SK-N-SH (cell line): ENCODE data around the gene SBF2.

ENCODE experiments used
- CTCF ChIP-seq: fragments of 200-600 bp; sonication (generic); IDR thresholded peaks from 2 replicates; pipeline ENCODE4 v1.6.1; 2017; ENCODE audit warnings: antibody characterized with exemption, mild to moderate bottlenecking, moderate library complexity
- EP300 ChIP-seq, 2 experiments: IDR thresholded peaks; 2 replicates each; pipeline versions ENCODE4 v1.4.0 to v1.6.1; 2012; ENCODE audit warnings: borderline replicate concordance in 1 of 2, low read depth in 1 of 2, low read length in 1 of 2
- FOXM1 ChIP-seq: IDR thresholded peaks from 2 replicates; pipeline ENCODE4 v1.4.0; 2012; ENCODE audit warnings: low read depth, mild to moderate bottlenecking
- GABPA ChIP-seq: IDR thresholded peaks from 2 replicates; pipeline ENCODE4 v1.4.0; 2012; ENCODE audit warnings: low read depth, mild to moderate bottlenecking
- JUND ChIP-seq: IDR thresholded peaks from 2 replicates; pipeline ENCODE4 v1.4.0; 2012
- POLR2AphosphoS5 ChIP-seq: IDR thresholded peaks from 2 replicates; pipeline ENCODE4 v1.6.1; 2012; ENCODE audit warnings: low read depth, low read length
- REST ChIP-seq: IDR thresholded peaks from 2 replicates; pipeline ENCODE4 v1.6.1; 2012; ENCODE audit warnings: mild to moderate bottlenecking, low read depth, low read length, moderate library complexity
- TEAD4 ChIP-seq: IDR thresholded peaks from 2 replicates; pipeline ENCODE4 v1.4.0; 2012; ENCODE audit warnings: mild to moderate bottlenecking, borderline replicate concordance; ENCODE audit not compliant: insufficient read depth
- USF2 ChIP-seq: fragments of 150-350 bp; IDR thresholded peaks from 2 replicates; pipeline ENCODE4 v1.6.1; 2017; ENCODE audit warnings: antibody characterized with exemption, low read length, low read depth, borderline replicate concordance
- YY1 ChIP-seq: IDR thresholded peaks from 2 replicates; pipeline ENCODE4 v1.4.0; 2012; ENCODE audit warnings: low read depth, mild to moderate bottlenecking
- ZBTB33 ChIP-seq: IDR thresholded peaks from 2 replicates; pipeline ENCODE4 v1.4.0; 2012; ENCODE audit warnings: low read depth, borderline replicate concordance
- TF ChIP-seq, protein P1 (sequence below): IDR thresholded peaks from 2 replicates; pipeline ENCODE4; 2012

DNA sequence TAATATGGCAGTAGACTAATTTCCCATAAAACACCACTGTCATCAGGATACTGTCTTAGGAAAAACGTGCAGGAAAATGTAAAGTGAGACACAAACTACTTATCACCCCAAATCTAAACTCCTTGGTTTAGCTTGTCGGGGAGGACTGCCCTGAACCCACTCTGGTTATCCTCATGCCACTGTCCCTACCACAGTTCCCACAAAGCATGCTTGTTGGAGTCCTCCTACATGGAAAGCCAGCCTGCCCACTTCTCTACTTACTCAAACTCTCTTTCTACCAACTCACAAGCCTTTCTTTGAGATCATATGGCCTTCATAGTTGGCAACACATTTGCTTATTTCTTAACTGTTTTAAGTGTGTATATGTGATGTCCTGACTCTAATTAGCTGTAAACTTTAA lies 451.1 kb downstream of the SBF2 start:
- no peak for TF ChIP-seq GABPA
- no peak for TF ChIP-seq YY1
- TF ChIP-seq CTCF, result no peak
- no peak for TF ChIP-seq ZBTB33
- TF ChIP-seq EP300 (IDR thresholded peaks at IDR 0.05; ENCODE audit: borderline replicate concordance in 1 of 2, low read depth in 1 of 2, low read length in 1 of 2), result no peak
- TF ChIP-seq TEAD4, result no peak
- TF ChIP-seq USF2, result no peak
- no peak for TF ChIP-seq JUND
- no peak for TF ChIP-seq POLR2AphosphoS5
- no peak for TF ChIP-seq FOXM1
- TF ChIP-seq, protein P1, sequence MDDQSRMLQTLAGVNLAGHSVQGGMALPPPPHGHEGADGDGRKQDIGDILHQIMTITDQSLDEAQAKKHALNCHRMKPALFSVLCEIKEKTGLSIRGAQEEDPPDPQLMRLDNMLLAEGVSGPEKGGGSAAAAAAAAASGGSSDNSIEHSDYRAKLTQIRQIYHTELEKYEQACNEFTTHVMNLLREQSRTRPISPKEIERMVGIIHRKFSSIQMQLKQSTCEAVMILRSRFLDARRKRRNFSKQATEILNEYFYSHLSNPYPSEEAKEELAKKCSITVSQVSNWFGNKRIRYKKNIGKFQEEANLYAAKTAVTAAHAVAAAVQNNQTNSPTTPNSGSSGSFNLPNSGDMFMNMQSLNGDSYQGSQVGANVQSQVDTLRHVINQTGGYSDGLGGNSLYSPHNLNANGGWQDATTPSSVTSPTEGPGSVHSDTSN, result no peak
- no peak for TF ChIP-seq REST
